Small intestine (tissue), 7 donors: ENCODE results near the gene FUOM. TPM values are rescaled to one million over a fixed set of nuclear protein-coding genes. Genes with fewer than 3 reads are reported as not detected.

ENCODE experiments used
- DNase-seq, 2 donors: peaks; one replicate each; pipeline versions ENCODE4 v3.0.0 to v3.0.0-alpha.2; 2013
- FAIRE-seq: peaks from 2 replicates; lab custom pipeline; 2012; peaks lifted over from hg19 to GRCh38; lab: Jason Lieb, UNC
- H3K27ac ChIP-seq, 3 donors: one replicate each; pipeline ENCODE4 v1.5.1; 2013; ENCODE audit warnings: low read length in 2 of 3, mild to moderate bottlenecking in 2 of 3, control low read depth in 1 of 3, inconsistent platforms in 1 of 3, low read depth in 1 of 3, moderate library complexity in 1 of 3
- H3K27me3 ChIP-seq, 3 donors: one replicate each; pipeline ENCODE4 v1.6.1; 2013; ENCODE audit warnings: low read length in 3 of 3, inconsistent platforms in 1 of 3; ENCODE audit not compliant: control insufficient read depth in 3 of 3, insufficient read depth in 3 of 3
- H3K36me3 ChIP-seq, 3 donors: one replicate each; pipeline ENCODE4 v1.6.1; 2013; ENCODE audit warnings: low read length in 3 of 3, inconsistent platforms in 1 of 3, low read depth in 1 of 3, mild to moderate bottlenecking in 1 of 3, moderate library complexity in 1 of 3; ENCODE audit not compliant: control insufficient read depth in 3 of 3, insufficient read depth in 2 of 3
- H3K4me1 ChIP-seq, 3 donors: one replicate each; pipeline ENCODE4 v1.6.1; 2013; ENCODE audit warnings: low read length in 2 of 3, inconsistent platforms in 1 of 3, low read depth in 1 of 3, mild to moderate bottlenecking in 1 of 3, moderate library complexity in 1 of 3; ENCODE audit not compliant: control insufficient read depth in 3 of 3, insufficient read depth in 2 of 3
- H3K4me3 ChIP-seq, 3 donors: one replicate each; pipeline ENCODE4 v1.5.1; 2013; ENCODE audit warnings: low read length in 3 of 3, control low read depth in 1 of 3, inconsistent platforms in 1 of 3, low read depth in 1 of 3, mild to moderate bottlenecking in 1 of 3, moderate library complexity in 1 of 3
- H3K9me3 ChIP-seq, 2 donors: one replicate each; pipeline ENCODE4 v1.6.1; 2013; ENCODE audit warnings: low read depth in 1 of 2, low read length in 1 of 2; ENCODE audit not compliant: control insufficient read depth in 2 of 2, insufficient read depth in 1 of 2
- WGBS, 3 donors: extraction: QIAGEN DNeasy Blood & Tissue Kit; methylation state at CpG; one replicate each; pipeline ENCODE4 v1.1.7; 2013; 5-methylcytosine and 5-hydroxymethylcytosine counted together
- polyA plus RNA-seq, 4 donors: library from polyadenylated mRNA; stranded (reverse) in 3 of 4; unstranded in 1 of 4; fragments of 200-250 nt in 3 of 4; fragments of 120-200 nt in 1 of 4; gene quantifications; one replicate each; pipeline versions ENCODE4 v1.2.1 to v1.2.3, GENCODE V29; 2013
- donor health status: healthy with polysubstance abuse.
- donor health status: control.
- donor health status: control.
- donor health status: Bipolar disorder and iron deficiency.
- donor health status: healthy.

Gene FUOM
- polyA plus RNA-seq, 4 donors = 62.5 to 320 (median 165) TPM

- 86 to 94% (median 90%) methylated on average over 13 of the region's 13 CpGs for WGBS, 3 donors
- FAIRE-seq (no peak), DNase-seq (no peak)
- H3K27me3 ChIP-seq = peaks cover 9 to 39% (median 23%) of the 10 kb centered on the region in 3 donors
- peaks cover 0 to 2% of the 10 kb centered on the region in 2 donors for H3K9me3 ChIP-seq
- H3K36me3 ChIP-seq = no peaks in the 10 kb centered on the region
- no peak overlapping the region for H3K27ac ChIP-seq
- no peak overlapping the region for H3K4me3 ChIP-seq
- peaks cover 0 to 19% (median 0%) of the 10 kb centered on the region in 3 donors for H3K4me1 ChIP-seq
Measured at GRCh38 chr10:133339708-133340380, 18.0 kb downstream of the FUOM start.

GRCh38 chr10:133338080-133339071 is 19.4 kb downstream of the FUOM start:
- Histone ChIP-seq H3K36me3 (no peaks in the 10 kb centered on the region), H3K27ac (no peak overlapping the region), H3K4me1 (peaks cover 0 to 16% (median 0%) of the 10 kb centered on the region in 3 donors), H3K27me3 (peaks cover 9 to 47% (median 28%) of the 10 kb centered on the region in 3 donors), H3K9me3 (no peaks in the 10 kb centered on the region), H3K4me3 (no peak overlapping the region)
- FAIRE-seq (no peak), DNase-seq (no peak)
- WGBS, 3 donors = 67 to 88% (median 68%) methylated on average over 10 of the region's 10 CpGs

GRCh38 chr10:133337370-133337725 is 20.5 kb downstream of the FUOM start:
- Histone ChIP-seq H3K4me3 (no peak overlapping the region), H3K36me3 (no peaks in the 10 kb centered on the region), H3K9me3 (no peaks in the 10 kb centered on the region), H3K27me3 (peaks cover 9 to 56% (median 30%) of the 10 kb centered on the region in 3 donors), H3K27ac (no peak overlapping the region), H3K4me1 (peaks cover 0 to 7% (median 0%) of the 10 kb centered on the region in 3 donors)
- DNase-seq (no peak), FAIRE-seq (no peak)
- WGBS, 3 donors = 32 to 80% (median 45%) methylated on average over 3 of the region's 3 CpGs

- no peak within 1 kb of the TSS for H3K27ac ChIP-seq
- 4 to 12% (median 5%) methylated on average over 51 to 63 of the region's 63 CpGs for WGBS, 3 donors
- H3K36me3 ChIP-seq = no peaks in the 10 kb centered on the region
- H3K27me3 ChIP-seq = peaks cover 9 to 60% (median 30%) of the 10 kb centered on the region in 3 donors
- no peaks in the 10 kb centered on the region for H3K9me3 ChIP-seq
- H3K4me3 ChIP-seq = peak within 1 kb of the TSS; percentile 5 to 60 (median 22)
- H3K4me1 ChIP-seq = peaks cover 0 to 7% (median 0%) of the 10 kb centered on the region in 3 donors
- DNase-seq (peak; percentile 34 to 52), FAIRE-seq (no peak)
Measured at GRCh38 chr10:133336577-133337369, 21.0 kb downstream of the FUOM start, which contains the start of gene CALY. Gene CALY (minus strand): TSS chr10:133336896. CDS start chr10:133328989, 7,907 bp downstream.

GRCh38 chr10:133336118-133336576 is 21.7 kb downstream of the FUOM start:
- H3K4me1 ChIP-seq = peaks cover 0 to 7% (median 0%) of the 10 kb centered on the region in 3 donors
- H3K27ac ChIP-seq = no peak overlapping the region
- WGBS, 3 donors = 1 to 5% (median 2%) methylated on average over 27 to 41 of the region's 41 CpGs
- H3K36me3 ChIP-seq = no peaks in the 10 kb centered on the region
- H3K9me3 ChIP-seq = no peaks in the 10 kb centered on the region
- FAIRE-seq (no peak), DNase-seq (no peak)
- H3K4me3 ChIP-seq = peak overlapping the region in 1 of 3 donors; percentile 60
- peaks cover 9 to 62% (median 30%) of the 10 kb centered on the region in 3 donors for H3K27me3 ChIP-seq

- Histone ChIP-seq H3K27me3 (peaks cover 9 to 65% (median 30%) of the 10 kb centered on the region in 3 donors), H3K27ac (no peak overlapping the region), H3K36me3 (no peaks in the 10 kb centered on the region), H3K4me1 (peaks cover 0 to 7% (median 0%) of the 10 kb centered on the region in 3 donors), H3K9me3 (no peaks in the 10 kb centered on the region), H3K4me3 (peak overlapping the region; percentile 5 to 60 (median 22))
- DNase-seq (peak; percentile 42 to 69), FAIRE-seq (no peak)
- 1 to 2% (median 1%) methylated on average over 50 to 75 of the region's 75 CpGs for WGBS, 3 donors
Measured at GRCh38 chr10:133335246-133336117, 22.3 kb downstream of the FUOM start.

GRCh38 chr10:133334503-133335245 is 23.1 kb downstream of the FUOM start:
- H3K27ac ChIP-seq = no peak overlapping the region
- peak in 1 of 2 donors; percentile 37 for DNase-seq

More at GRCh38 chr10:133334503-133335245, 23.1 kb downstream of the FUOM start:
- Histone ChIP-seq H3K36me3 (no peaks in the 10 kb centered on the region), H3K9me3 (no peaks in the 10 kb centered on the region), H3K4me1 (peaks cover 0 to 9% (median 0%) of the 10 kb centered on the region in 3 donors), H3K27me3 (peaks cover 9 to 69% (median 30%) of the 10 kb centered on the region in 3 donors), H3K4me3 (peak overlapping the region in 1 of 3 donors; percentile 60)
- FAIRE-seq = no peak
- 15 to 22% (median 19%) methylated on average over 36 to 51 of the region's 51 CpGs for WGBS, 3 donors
